Endothelial cell of umbilical vein (primary cell): Measurements from ENCODE around the gene ABCC4. TPM values are rescaled to one million over a fixed set of nuclear protein-coding genes. Genes with fewer than 3 reads are reported as not detected.

Experiments used
- BruUV-seq: library from RNA; stranded (reverse); fragments of 400-500 nt; replicated peaks from 2 replicates; lab custom pipeline; 2021; lab: Mats Ljungman, UMichigan
- CTCF ChIA-PET: fragments of 300-600, 350-600 bp; sonication (Branson Sonifier 250); formaldehyde crosslinking; loops from one replicate; lab custom pipeline; 2021; ENCODE audit warnings: antibody characterized with exemption, inconsistent platforms; lab: Charles Lee
- POLR2A ChIA-PET: fragments of 300-600, 350-600 bp; sonication (Branson Sonifier 250); formaldehyde crosslinking; loops from one replicate; lab custom pipeline; 2021; ENCODE audit warnings: antibody characterized with exemption, inconsistent platforms; lab: Charles Lee
- DNase-seq: peaks from one replicate; pipeline ENCODE4 v3.0.0-alpha.2; 2011; ENCODE audit warnings: low read depth, low spot score
- FAIRE-seq: peaks from 2 replicates; lab custom pipeline; 2011; peaks lifted over from hg19 to GRCh38; lab: Jason Lieb, UNC
- H2AFZ ChIP-seq: 2 replicates; pipeline ENCODE4 v1.6.0; 2012; ENCODE audit warnings: low read depth, low read length, control low read depth, inconsistent platforms
- H3K27ac ChIP-seq: 2 replicates; pipeline ENCODE4 v1.5.1; 2011; ENCODE audit warnings: low read depth, mild to moderate bottlenecking, control low read depth, low read length, moderate library complexity; ENCODE audit not compliant: insufficient read depth
- H3K27me3 ChIP-seq, 2 experiments: 2 replicates each; pipeline versions ENCODE4 v1.6.0 to v1.6.1; 2011; ENCODE audit warnings: low read length in 2 of 2, mixed read lengths in 1 of 2; ENCODE audit not compliant: control insufficient read depth in 2 of 2, insufficient read depth in 2 of 2
- H3K36me3 ChIP-seq, 2 experiments: 2 replicates in 1 of 2; 3 replicates in 1 of 2; pipeline ENCODE4 v1.5.1; 2011; ENCODE audit warnings: low read length in 2 of 2, mild to moderate bottlenecking in 1 of 2, moderate library complexity in 1 of 2; ENCODE audit not compliant: control insufficient read depth in 2 of 2, insufficient read depth in 2 of 2; ENCODE audit errors: extremely low read depth in 1 of 2
- H3K4me1 ChIP-seq: 3 replicates; pipeline ENCODE4 v1.5.1; 2011; ENCODE audit warnings: mild to moderate bottlenecking, low read length; ENCODE audit not compliant: control insufficient read depth, insufficient read depth; ENCODE audit errors: extremely low read depth
- H3K4me2 ChIP-seq: 2 replicates; pipeline ENCODE4 v1.6.1; 2011; ENCODE audit warnings: low read length, control low read depth, mixed read lengths; ENCODE audit not compliant: insufficient read depth
- H3K4me3 ChIP-seq, 3 experiments: fragments of 200-600 bp in 1 of 3; sonication (generic), shearing (Covaris generic) in 1 of 3; replicated peaks in 1 of 3; 2 replicates each; pipeline ENCODE4 v1.5.1; 2011 to 2016; ENCODE audit warnings: control low read depth in 3 of 3, low read length in 3 of 3, mild to moderate bottlenecking in 2 of 3, inconsistent platforms in 1 of 3, low read depth in 1 of 3, moderate library complexity in 1 of 3; ENCODE audit not compliant: insufficient read depth in 1 of 3
- H3K79me2 ChIP-seq: 2 replicates; pipeline ENCODE4 v1.6.0; 2012; ENCODE audit warnings: low read length, inconsistent platforms; ENCODE audit not compliant: control insufficient read depth, insufficient read depth
- H3K9ac ChIP-seq: replicated peaks from 2 replicates; pipeline ENCODE3; 2011; ENCODE audit warnings: low read length, control low read depth; ENCODE audit not compliant: insufficient read depth; ENCODE audit errors: extremely low read depth
- H3K9me1 ChIP-seq: replicated peaks from 3 replicates; pipeline ENCODE4 v1.6.0; 2011; ENCODE audit warnings: mild to moderate bottlenecking, low read length; ENCODE audit not compliant: control insufficient read depth, insufficient read depth; ENCODE audit errors: extremely low read depth
- H3K9me3 ChIP-seq: replicated peaks from 2 replicates; pipeline ENCODE4 v1.5.1; 2012; ENCODE audit warnings: low read length, inconsistent platforms; ENCODE audit not compliant: control insufficient read depth, insufficient read depth
- H4K20me1 ChIP-seq: replicated peaks from 2 replicates; pipeline ENCODE3; 2011; ENCODE audit warnings: mild to moderate bottlenecking, low read length; ENCODE audit not compliant: control insufficient read depth, insufficient read depth; ENCODE audit errors: extremely low read depth
- EZH2 ChIP-seq: IDR thresholded peaks from 2 replicates; pipeline ENCODE4 v1.6.1; 2012; ENCODE audit warnings: borderline replicate concordance, low read depth, mild to moderate bottlenecking, moderate library complexity, low read length, inconsistent platforms; ENCODE audit not compliant: severe bottlenecking
- FOS ChIP-seq: IDR thresholded peaks from 2 replicates; pipeline ENCODE4 v1.6.1; 2011; ENCODE audit warnings: mild to moderate bottlenecking, low read length, moderate library complexity, borderline replicate concordance; ENCODE audit not compliant: insufficient read depth
- GATA2 ChIP-seq: IDR thresholded peaks from 2 replicates; pipeline ENCODE4 v1.7.0; 2011; ENCODE audit warnings: low read depth, mild to moderate bottlenecking, moderate library complexity, mixed read lengths, low read length; ENCODE audit not compliant: insufficient read length, insufficient read depth
- JUN ChIP-seq: IDR thresholded peaks from 2 replicates; pipeline ENCODE4 v1.6.1; 2011; ENCODE audit warnings: borderline replicate concordance, low read depth; ENCODE audit not compliant: insufficient read length, insufficient read depth
- MYC ChIP-seq: IDR thresholded peaks from one replicate; pipeline ENCODE4 v1.6.1; 2011; ENCODE audit warnings: mild to moderate bottlenecking, low read depth, low read length
- POLR2A ChIP-seq: IDR thresholded peaks from 2 replicates; pipeline ENCODE4 v1.6.1; 2012; ENCODE audit warnings: low read depth, mild to moderate bottlenecking, control low read depth, low read length
- POLR2AphosphoS5 ChIP-seq: IDR thresholded peaks from 2 replicates; pipeline ENCODE4 v1.6.1; 2012; ENCODE audit warnings: low read depth, mild to moderate bottlenecking, control low read depth, low read length, moderate library complexity; ENCODE audit not compliant: insufficient read depth
- dilution Hi-C: fragments of 300-500 bp; cut with MboI; formaldehyde crosslinking; loops from one replicate; pipeline ENCODE4 v1.15.0; 2019; ENCODE audit warnings: low sequenced_read_pairs; ENCODE audit not compliant: extremely low pct_ligation_motif_present
- intact Hi-C: fragments of 100-400 bp; cut with micrococcal nuclease; formaldehyde crosslinking; loops from one replicate; pipeline ENCODE4 v1.10.0; 2022
- polyA plus RNA-seq, 4 experiments: library from polyadenylated mRNA; depleted of rRNA in 3 of 4; stranded (reverse) in 3 of 4; unstranded in 1 of 4; fragments of >200 nt; gene quantifications; 2 replicates each; pipeline versions ENCODE4 v1.2.1 to v1.2.3, GENCODE V29; 2011 to 2012; ENCODE audit warnings: missing spikeins in 1 of 4
- total RNA-seq: library from RNA; stranded (reverse); gene quantifications from 2 replicates; pipeline ENCODE4 v1.2.3, GENCODE V29; 2021
- TF ChIP-seq, protein P1 (sequence below), 2 donors: IDR thresholded peaks; 1 replicate in 1 of 2; 2 replicates in 1 of 2; pipeline ENCODE4 v1.5.1; 2011; ENCODE audit warnings: low read length in 2 of 2, mild to moderate bottlenecking in 2 of 2, moderate library complexity in 2 of 2, control low read depth in 1 of 2, inconsistent platforms in 1 of 2, low read depth in 1 of 2; ENCODE audit not compliant: insufficient read depth in 1 of 2; ENCODE audit errors: extremely low read depth in 1 of 2
- TF ChIP-seq, protein P2 (sequence below): IDR thresholded peaks from 2 replicates; pipeline ENCODE4 v1.6.1; 2011; ENCODE audit not compliant: insufficient read depth, insufficient read length

ABCC4 gene
- total and polyA plus RNA-seq, 2 donors (not counting 3 experiments of a cell fraction or from before 2014, with no cell fraction given), result 9.2 to 15.9 TPM

GRCh38 chr13:95226932-95227695 is 74.1 kb downstream of the ABCC4 start:
- BruUV-seq, result no TSS peak
- DNase-seq (peak; percentile 11), FAIRE-seq (peak; percentile 28)
- Histone ChIP-seq H3K9ac (no peak overlapping the region), H3K4me2 (no peak overlapping the region), H3K9me3 (no peaks in the 10 kb centered on the region), H3K4me3 (no peak overlapping the region), H3K27ac (no peak overlapping the region), H3K9me1 (no peaks in the 10 kb centered on the region), H3K36me3 (no peaks in the 10 kb centered on the region), H3K27me3 (no peaks in the 10 kb centered on the region), H3K79me2 (no peaks in the 10 kb centered on the region), H2AFZ (no peak overlapping the region), H3K4me1 (no peaks in the 10 kb centered on the region), H4K20me1 (no peaks in the 10 kb centered on the region)
- TF ChIP-seq MYC (no peak), FOS (no peak), JUN (no peak), EZH2 (no peak), POLR2AphosphoS5 (no peak), GATA2 (no peak), POLR2A (no peak)
- TF ChIP-seq, protein P1, sequence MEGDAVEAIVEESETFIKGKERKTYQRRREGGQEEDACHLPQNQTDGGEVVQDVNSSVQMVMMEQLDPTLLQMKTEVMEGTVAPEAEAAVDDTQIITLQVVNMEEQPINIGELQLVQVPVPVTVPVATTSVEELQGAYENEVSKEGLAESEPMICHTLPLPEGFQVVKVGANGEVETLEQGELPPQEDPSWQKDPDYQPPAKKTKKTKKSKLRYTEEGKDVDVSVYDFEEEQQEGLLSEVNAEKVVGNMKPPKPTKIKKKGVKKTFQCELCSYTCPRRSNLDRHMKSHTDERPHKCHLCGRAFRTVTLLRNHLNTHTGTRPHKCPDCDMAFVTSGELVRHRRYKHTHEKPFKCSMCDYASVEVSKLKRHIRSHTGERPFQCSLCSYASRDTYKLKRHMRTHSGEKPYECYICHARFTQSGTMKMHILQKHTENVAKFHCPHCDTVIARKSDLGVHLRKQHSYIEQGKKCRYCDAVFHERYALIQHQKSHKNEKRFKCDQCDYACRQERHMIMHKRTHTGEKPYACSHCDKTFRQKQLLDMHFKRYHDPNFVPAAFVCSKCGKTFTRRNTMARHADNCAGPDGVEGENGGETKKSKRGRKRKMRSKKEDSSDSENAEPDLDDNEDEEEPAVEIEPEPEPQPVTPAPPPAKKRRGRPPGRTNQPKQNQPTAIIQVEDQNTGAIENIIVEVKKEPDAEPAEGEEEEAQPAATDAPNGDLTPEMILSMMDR (IDR thresholded peaks at IDR 0.05; ENCODE audit: extremely low read depth in 1 of 2, insufficient read depth in 1 of 2, low read depth in 1 of 2, low read length in 2 of 2), result no peak
- TF ChIP-seq, protein P2, sequence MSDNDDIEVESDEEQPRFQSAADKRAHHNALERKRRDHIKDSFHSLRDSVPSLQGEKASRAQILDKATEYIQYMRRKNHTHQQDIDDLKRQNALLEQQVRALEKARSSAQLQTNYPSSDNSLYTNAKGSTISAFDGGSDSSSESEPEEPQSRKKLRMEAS, result no peak
- intact Hi-C loops, result no loop called here
- POLR2A ChIA-PET, result no interaction called here
- CTCF ChIA-PET, result interaction anchor here (0.8 to 2.0 kb wide), 8 partner anchors 9 to 434 kb away, joined by 3 to 6 read pairs (median 4); no protein-coding TSS in a partner anchor
- dilution Hi-C loops, result no loop called here
